H54 (cell line): ENCODE data around the gene ARNT2.
"Not testable (repeated sequence)": the region's sequence is repeated elsewhere in the genome, so short reads cannot be mapped to it uniquely, and the experiment has no call there.

Experiments
- DNase-seq: peaks from one replicate; pipeline ENCODE4 v3.0.0; 2011; ENCODE audit warnings: low spot score, mixed read lengths; ENCODE audit not compliant: insufficient read length
- FAIRE-seq: peaks from 3 replicates; lab custom pipeline; 2011; peaks lifted over from hg19 to GRCh38; lab: Jason Lieb, UNC
- POLR2A ChIP-seq: IDR thresholded peaks from 2 replicates; pipeline ENCODE4 v1.6.1; 2011; ENCODE audit warnings: low read depth, mild to moderate bottlenecking, low read length

ARNT2 gene

DNA sequence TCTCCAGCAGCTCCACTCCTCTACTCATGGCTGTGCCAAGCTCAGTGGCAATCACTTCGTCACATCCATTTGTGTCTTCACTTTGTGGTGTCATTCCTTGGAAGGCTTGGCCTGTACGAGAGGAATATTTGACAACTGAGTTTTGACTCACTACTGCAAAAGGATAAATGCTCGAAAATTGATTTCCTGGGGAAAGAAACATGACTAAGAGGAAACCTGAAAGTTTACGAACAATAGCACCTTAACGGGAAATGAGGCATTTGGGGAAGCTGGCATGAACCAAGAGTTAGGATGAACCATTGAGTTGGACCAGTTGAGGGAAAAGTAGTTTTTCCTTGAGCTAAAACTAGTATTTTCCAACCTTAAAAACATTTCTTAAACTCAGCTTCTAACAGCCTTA is 216.7 kb downstream of the ARNT2 start:
- no peak for TF ChIP-seq POLR2A
- no peak for FAIRE-seq
- no peak for DNase-seq

DNA sequence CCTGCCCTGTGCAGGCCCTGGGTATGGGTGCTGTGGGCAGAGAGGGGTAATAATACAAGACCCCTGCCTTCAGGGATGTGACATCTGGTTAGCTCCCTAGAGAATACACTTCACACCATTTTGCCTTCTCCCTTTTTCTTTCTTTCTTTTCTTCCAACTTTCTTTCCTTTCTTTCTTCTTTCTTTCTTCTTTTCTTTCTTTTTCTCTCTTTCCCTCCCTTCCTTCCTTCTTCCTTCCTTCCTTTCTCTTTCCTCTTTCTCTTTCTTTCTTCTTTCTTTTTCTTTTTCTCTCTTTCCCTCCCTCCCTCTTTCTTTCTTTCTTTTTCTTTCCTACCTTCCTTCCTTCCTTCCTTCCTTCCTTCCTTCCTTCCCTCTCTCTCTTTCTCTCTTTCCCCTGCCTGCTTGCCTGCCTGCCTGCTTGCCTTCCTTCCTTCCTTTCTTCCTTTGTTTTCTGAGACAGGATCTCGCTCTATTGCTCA is 222.5 kb downstream of the ARNT2 start:
- DNase-seq (no peak), FAIRE-seq (no peak)
- no peak for TF ChIP-seq POLR2A

DNA sequence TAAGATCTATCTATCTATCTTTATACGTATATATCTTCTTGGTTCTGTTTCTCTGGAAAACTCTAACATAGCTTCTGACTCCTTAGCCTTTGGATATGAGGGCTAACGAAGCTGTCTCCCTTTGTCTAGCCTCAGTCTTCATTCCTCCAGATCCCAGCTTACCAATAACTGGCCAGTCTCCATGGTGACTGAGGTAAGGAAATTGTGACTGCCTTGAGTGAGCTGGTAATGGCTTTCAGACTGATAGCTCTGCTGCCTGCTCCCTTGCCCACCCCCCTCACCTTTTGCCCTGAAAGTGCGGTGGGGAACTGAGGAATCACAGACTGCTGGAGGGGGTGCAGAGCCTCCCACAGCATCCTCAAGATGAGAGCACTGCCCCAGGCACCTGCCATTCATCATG is 225.2 kb downstream of the ARNT2 start:
- TF ChIP-seq POLR2A, result no peak
- DNase-seq (no peak), FAIRE-seq (no peak)

DNA sequence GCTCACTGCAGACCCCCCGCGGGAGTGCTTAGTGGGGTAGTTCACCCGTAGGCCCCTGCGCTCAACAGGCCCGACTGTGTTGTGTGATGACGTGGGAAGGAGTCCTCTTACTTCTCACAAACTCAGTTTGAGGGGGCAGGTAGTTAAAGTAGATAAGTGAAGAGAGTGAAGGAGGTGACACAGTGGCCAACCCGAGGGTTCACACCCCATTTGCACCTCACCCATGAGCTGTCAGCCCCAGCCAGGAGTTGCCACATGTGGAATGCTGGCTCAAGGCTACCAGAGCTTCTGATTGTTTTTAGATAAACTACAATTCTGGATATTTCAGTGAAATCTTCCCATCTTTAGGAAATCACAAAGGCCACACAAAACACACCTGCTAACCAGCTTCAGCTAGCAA is 226.8 kb downstream of the ARNT2 start:
- DNase-seq (no peak), FAIRE-seq (no peak)
- TF ChIP-seq POLR2A, result no peak

DNA sequence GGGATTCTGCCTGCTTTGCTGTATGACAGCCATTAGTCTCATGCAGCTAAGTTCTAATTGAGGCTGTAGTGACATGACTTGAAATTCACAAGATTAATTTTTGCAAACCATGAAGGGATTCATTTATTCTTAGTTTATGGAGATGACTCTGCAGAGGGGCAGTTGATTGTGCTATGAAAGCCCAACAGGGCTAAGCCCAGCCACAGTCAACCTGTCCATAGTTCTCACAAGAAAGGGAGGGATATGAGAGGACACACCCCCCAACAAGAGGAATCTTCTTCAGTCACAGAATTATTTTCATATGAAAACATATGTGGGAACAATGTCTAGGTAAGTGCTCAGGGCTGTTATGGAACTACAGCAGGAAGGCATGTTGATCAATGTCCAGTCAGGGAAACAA is 229.0 kb downstream of the ARNT2 start:
- FAIRE-seq, result no peak
- TF ChIP-seq POLR2A, result no peak
- DNase-seq, result no peak

DNA sequence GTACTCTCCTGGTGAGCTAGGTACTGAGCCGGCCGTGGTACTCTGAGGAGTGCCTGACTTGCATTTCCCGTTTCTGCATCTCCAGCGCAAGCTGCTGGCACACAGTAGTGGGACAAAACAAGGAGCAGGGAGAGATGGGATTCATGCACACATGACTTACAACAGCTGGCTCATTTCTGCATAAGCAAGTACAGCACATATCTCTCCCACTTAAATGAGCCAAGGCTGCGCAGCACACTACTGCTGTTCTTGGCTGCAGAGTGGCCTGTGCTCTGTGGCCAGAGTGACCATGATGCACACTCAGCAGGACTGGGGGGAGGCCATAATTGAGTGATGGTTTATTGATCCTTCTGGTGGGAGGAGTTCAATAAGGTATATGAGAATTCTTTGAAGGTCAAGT is 231.8 kb downstream of the ARNT2 start:
- DNase-seq (no peak), FAIRE-seq (no peak)
- TF ChIP-seq POLR2A, result no peak

DNA sequence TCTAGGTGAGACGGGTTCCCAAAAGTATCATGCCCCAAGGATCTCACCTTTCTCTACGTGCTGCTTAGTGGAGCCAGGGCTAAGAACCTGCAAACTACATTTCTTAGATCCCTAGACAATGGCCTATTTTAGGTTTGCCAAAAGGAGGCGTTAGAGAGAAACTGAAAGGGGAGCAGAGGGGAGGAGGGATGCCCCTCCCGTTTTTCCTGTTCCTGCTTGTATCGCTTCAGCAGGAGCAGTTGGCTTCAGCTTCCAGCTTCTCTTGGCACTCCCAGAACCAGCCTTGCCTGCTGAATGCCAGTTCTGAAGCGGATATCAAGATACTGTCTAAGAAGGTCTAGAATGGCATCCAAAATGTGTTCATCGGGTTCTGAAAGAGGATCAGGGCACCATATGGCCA is 232.5 kb downstream of the ARNT2 start:
- TF ChIP-seq POLR2A, result no peak
- DNase-seq, result no peak
- no peak for FAIRE-seq

DNA sequence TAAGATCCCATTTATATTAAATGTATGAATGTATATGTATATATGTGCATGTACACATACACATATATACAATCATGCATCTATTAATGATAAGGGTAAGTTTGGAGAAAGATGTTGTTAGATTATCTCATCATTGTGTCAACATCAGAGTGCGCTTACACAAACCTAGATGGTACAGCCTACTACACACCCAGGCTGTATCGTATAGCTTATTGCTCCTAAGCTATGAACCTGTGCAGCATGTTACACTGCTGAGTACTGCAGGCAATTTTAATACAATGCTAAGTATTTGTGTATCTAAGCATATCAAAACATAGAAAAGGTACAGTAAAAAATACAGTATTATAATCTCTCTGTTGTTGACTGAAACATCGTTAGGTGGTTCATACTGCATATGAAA is 233.6 kb downstream of the ARNT2 start:
- no peak for TF ChIP-seq POLR2A
- FAIRE-seq (no peak), DNase-seq (no peak)

DNA sequence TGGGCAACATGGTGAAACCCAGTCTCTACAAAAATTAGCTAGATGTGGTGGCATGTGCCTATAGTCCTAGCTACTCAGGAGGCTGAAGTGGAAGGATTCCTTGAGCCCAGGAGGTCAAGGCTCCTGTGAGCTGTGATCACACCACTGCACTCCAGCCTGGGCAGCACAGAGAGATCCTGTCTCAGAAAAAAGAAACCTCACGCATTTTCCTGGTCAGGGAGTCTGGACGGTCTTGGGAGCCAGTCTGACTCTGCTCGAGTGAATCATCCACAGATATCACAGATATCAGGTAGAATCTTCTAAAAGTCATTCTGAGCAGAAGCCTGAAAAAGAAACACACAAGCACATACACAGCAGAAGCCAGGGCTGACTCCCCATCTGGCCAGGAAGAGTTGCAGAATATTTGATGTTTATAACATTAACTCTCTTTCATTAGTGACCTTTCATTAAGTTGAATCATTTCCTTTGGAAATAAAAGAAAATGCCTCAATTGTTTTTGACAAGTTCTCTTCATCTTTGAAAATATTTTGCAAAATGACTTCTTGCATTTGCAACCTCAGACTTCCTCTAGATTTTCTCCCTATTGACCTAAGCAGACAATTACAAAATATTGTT is 234.5 kb downstream of the ARNT2 start:
- DNase-seq (no peak), FAIRE-seq (no peak)
- TF ChIP-seq POLR2A, result no peak

DNA sequence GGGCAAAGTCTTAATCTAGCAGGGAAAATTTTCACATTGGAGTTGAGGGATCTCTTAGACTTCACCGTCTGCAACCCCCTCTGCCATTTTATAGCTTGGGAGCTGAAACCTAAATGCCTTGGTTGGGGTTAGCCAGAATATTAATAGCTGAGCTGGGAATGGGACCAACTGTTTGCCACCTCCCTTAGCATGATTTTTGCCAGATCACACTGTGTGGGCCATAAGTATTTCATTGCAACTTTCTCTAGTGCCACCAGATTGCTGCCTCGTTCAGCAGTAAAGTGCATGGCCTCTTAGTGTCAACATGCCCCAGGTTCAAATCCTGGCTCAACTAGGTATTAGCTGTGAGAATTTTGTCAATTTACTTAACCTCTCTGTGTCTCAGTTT is 235.0 kb downstream of the ARNT2 start:
- no peak for DNase-seq
- FAIRE-seq, result no peak
- TF ChIP-seq POLR2A, result no peak

DNA sequence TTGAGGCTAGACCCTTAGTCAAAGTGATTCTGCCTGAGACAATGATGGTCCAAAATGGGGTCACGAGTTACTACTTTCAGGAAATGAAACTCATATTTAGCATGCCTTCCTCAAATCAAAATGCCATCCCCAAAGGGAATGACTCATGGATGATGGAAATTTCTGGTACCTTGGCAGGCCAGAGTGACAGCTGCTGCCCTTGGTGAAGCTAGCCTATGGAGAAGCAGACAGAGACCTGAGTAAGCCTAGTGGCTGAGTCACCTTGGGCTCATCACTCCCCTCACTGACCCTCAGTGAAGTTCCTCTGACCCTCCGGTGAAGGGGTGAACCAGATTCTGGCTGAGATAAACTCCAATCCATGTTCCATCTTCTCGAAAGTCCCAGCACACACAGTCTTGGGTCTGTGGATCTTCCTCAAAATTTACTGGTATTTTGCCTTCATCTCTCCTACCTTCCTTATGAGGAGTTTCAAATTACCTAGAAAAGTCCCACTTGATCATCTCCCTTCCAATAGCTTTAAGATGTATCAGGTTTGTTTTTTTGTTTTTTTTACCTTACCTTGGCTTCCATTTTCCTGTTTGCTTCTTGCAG is 236.4 kb downstream of the ARNT2 start:
- TF ChIP-seq POLR2A, result no peak
- DNase-seq (no peak), FAIRE-seq (no peak)

DNA sequence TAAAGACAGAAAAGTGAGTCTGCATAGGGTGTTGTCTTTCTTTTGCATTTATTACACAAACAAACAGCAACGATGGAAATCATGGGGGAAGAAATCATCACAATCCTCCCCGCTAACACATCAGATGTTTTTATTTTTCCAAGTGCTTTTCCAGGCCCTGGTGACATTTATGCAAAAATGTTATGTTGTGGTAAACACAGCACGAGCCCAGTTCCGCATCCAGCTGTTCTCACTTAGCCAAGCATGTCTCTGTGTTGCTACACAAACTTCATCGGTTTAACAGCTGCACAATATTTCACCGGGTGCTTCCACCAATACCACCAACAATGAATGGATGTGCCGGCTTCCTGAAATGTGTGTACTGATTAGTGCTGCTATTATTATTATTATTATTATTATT is 237.2 kb downstream of the ARNT2 start:
- FAIRE-seq, result no peak
- TF ChIP-seq POLR2A, result no peak
- DNase-seq, result no peak

DNA sequence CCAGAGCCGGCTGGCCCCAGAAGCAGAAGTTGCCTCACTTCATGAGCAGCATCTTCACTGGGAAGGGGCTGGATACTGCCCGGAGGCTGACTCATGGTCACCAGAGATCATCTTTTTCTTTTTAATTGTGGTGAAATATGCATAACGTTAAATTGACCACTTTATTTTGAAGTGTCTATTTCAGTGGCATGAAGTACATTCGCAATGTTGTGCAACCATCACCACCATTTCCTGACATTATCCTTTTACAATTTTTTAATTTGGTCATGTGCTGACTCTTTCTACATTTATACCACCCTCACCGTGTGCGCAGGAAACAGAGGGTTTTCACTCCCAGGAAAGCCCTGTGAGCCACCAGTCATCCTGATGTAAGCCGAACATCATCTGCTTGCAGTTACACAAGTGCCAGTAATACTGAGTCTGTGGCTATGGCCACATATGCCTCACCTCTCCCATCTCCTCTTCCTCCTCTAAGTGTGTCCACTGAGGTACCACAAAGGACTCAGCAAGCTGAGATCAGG is 239.3 kb downstream of the ARNT2 start:
- DNase-seq (no peak), FAIRE-seq (no peak)
- TF ChIP-seq POLR2A, result no peak

DNA sequence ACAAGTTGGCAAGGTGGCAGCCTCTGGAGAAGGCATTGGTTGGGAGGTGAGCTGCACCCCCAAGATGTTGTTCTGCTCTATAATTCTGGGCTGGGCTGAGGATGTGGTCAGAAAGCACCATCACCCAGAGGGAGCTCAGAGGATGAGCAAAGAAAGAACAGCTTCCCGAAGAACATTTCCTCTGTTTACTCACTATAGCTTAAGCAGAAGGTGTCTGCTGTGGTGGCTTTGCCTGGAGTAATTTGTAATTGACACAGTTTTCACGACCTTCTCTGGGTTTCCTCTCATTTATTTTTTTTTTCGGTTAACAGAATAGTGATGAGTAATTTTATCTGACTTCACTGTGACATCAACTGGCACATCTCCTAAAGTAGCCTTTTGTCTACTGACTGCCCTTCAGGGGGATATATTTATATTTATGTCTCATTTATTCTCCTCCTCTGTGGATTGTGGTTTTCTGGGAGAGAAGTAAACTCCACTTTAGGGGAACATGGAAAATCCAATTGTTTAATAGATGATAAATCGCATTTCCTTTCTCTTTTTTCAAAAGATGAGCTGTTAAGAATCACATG is 241.4 kb downstream of the ARNT2 start:
- DNase-seq, result no peak
- no peak for TF ChIP-seq POLR2A
- no peak for FAIRE-seq

DNA sequence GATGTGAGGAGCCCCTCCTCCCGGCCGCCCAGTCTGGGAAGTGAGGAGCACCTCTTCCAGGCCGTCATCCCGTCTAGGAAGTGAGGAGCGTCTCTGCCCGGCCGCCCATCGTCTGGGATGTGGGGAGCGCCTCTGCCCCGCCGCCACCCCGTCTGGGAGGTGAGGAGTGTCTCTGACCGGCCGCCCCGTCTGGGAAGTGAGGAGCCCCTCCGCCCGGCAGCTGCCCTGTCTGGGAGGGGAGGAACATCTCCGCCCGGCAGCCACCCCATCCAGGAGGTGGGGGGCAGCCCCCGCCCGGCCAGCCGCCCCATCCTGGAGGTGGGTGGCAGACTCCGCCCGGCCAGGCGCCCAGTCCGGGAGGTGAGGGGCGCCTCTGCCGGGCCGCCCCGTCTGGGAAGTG is 243.2 kb downstream of the ARNT2 start:
- FAIRE-seq, DNase-seq: not testable (repeated sequence)
